ENCODE results near the gene PTPRG.
"Not testable (repeated sequence)": the region's sequence is repeated elsewhere in the genome, so short reads cannot be mapped to it uniquely, and the experiment has no call there.

Gene PTPRG

GRCh38 chr3:61687206-61687605 is 125.8 kb downstream of the PTPRG start:
- no peak for DNase-seq (ENCODE audit: low spot score)

GRCh38 chr3:61687663-61688306 is 126.4 kb downstream of the PTPRG start:
- no peak for DNase-seq (ENCODE audit: low spot score)

- DNase-seq (ENCODE audit: low spot score) = no peak
Measured at GRCh38 chr3:61688307-61688984, 127.1 kb downstream of the PTPRG start.

GRCh38 chr3:61690016-61690415 is 128.6 kb downstream of the PTPRG start:
- DNase-seq (ENCODE audit: low spot score) = no peak

- DNase-seq (ENCODE audit: low spot score) = no peak
Measured at GRCh38 chr3:61691466-61691865, 130.1 kb downstream of the PTPRG start.

GRCh38 chr3:61697301-61697700 is 135.9 kb downstream of the PTPRG start:
- no peak for DNase-seq (ENCODE audit: low spot score)

- DNase-seq (ENCODE audit: low spot score) = not testable (repeated sequence)
Measured at GRCh38 chr3:61698278-61699072, 137.1 kb downstream of the PTPRG start.

- no peak for DNase-seq (ENCODE audit: low spot score)
Measured at GRCh38 chr3:61699622-61700021, 138.3 kb downstream of the PTPRG start.

- DNase-seq (ENCODE audit: low spot score) = no peak
Measured at GRCh38 chr3:61701011-61701410, 139.6 kb downstream of the PTPRG start.

- DNase-seq (ENCODE audit: low spot score) = no peak
Measured at GRCh38 chr3:61702453-61702852, 141.1 kb downstream of the PTPRG start.

- no peak for DNase-seq (ENCODE audit: low spot score)
Measured at GRCh38 chr3:61704807-61705206, 143.4 kb downstream of the PTPRG start.

GRCh38 chr3:61707492-61707891 is 146.1 kb downstream of the PTPRG start:
- DNase-seq (ENCODE audit: low spot score) = no peak

GRCh38 chr3:61710920-61711319 is 149.5 kb downstream of the PTPRG start:
- not testable (repeated sequence) for DNase-seq (ENCODE audit: low spot score)

GRCh38 chr3:61714225-61714624 is 152.9 kb downstream of the PTPRG start:
- DNase-seq (ENCODE audit: low spot score) = no peak

- no peak for DNase-seq (ENCODE audit: low spot score)
Measured at GRCh38 chr3:61715886-61716527, 154.6 kb downstream of the PTPRG start.

- not testable (repeated sequence) for DNase-seq (ENCODE audit: low spot score)
Measured at GRCh38 chr3:61716693-61717092, 155.3 kb downstream of the PTPRG start.

GRCh38 chr3:61718565-61718964 is 157.2 kb downstream of the PTPRG start:
- no peak for DNase-seq (ENCODE audit: low spot score)

GRCh38 chr3:61719278-61719977 is 158.1 kb downstream of the PTPRG start:
- DNase-seq (ENCODE audit: low spot score) = no peak

GRCh38 chr3:61723038-61723437 is 161.7 kb downstream of the PTPRG start:
- DNase-seq (ENCODE audit: low spot score) = no peak

GRCh38 chr3:61724183-61724582 is 162.8 kb downstream of the PTPRG start:
- DNase-seq (ENCODE audit: low spot score) = no peak

- no peak for DNase-seq (ENCODE audit: low spot score)
Measured at GRCh38 chr3:61724801-61725200, 163.4 kb downstream of the PTPRG start.

GRCh38 chr3:61725851-61726333 is 164.5 kb downstream of the PTPRG start:
- DNase-seq (ENCODE audit: low spot score) = no peak

Data from CD4-positive, alpha-beta T cell treated with Interleukin-2 at 100 ng/mL for 4 hours (primary cell).